ENCODE data around the gene ARX.

ARX gene

DNA sequence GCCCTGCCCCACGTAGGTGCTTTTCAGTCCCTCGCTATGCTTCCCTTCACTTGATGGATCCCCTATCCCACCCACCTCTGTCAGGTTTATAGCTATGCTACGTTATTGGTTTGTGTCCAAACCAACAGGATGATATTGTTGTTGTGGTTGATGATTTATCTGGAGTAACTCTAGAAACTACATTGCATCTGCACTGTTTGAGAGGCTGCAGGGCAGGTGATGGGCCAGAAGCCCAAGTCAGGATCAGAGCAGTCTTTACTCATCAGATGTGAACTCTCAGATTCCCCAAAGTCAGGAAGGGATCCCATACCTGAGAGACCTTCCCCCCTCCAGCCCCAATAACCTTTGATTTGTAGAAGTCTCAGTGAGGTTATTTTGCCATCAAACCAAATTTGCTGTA lies 34.7 kb downstream of the ARX start:
- H3K79me2 ChIP-seq (ENCODE audit: low read length) = no peaks in the 10 kb centered on the region
- no peaks in the 10 kb centered on the region for H3K36me3 ChIP-seq (replicated peaks; ENCODE audit: insufficient read depth, low read length)
- no peaks in the 10 kb centered on the region for H3K4me1 ChIP-seq (ENCODE audit: low read length)
- H3K27ac ChIP-seq (ENCODE audit: low read length) = no peak overlapping the region
- no peak overlapping the region for H3K9ac ChIP-seq (ENCODE audit: low read length)
- TF ChIP-seq CTCF (IDR thresholded peaks at IDR 0.05; ENCODE audit: low read length) (no peak), EZH2phosphoT487 (IDR thresholded peaks at IDR 0.05; ENCODE audit: low read length) (no peak), EZH2 (optimal IDR thresholded peaks at IDR 0.05; ENCODE audit: low read depth, low read length) (no peak)
- no peak overlapping the region for H3K4me3 ChIP-seq (ENCODE audit: low read length)
- no peak for DNase-seq
- no peaks in the 10 kb centered on the region for H3K9me3 ChIP-seq (replicated peaks; ENCODE audit: insufficient read depth, low read length)
- no peaks in the 10 kb centered on the region for H4K20me1 ChIP-seq (ENCODE audit: insufficient read depth, low read length)
- H3K4me2 ChIP-seq (ENCODE audit: low read depth, low read length) = no peak overlapping the region
- no peaks in the 10 kb centered on the region for H3K27me3 ChIP-seq (replicated peaks; ENCODE audit: insufficient read depth, low read length)
- no peaks in the 10 kb centered on the region for H3K9me2 ChIP-seq (replicated peaks; ENCODE audit: insufficient read depth, low read length)
- H2AFZ ChIP-seq (ENCODE audit: low read length) = no peak overlapping the region
- no peaks in the 10 kb centered on the region for H3F3A ChIP-seq (ENCODE audit: insufficient read depth, low read length)

DNA sequence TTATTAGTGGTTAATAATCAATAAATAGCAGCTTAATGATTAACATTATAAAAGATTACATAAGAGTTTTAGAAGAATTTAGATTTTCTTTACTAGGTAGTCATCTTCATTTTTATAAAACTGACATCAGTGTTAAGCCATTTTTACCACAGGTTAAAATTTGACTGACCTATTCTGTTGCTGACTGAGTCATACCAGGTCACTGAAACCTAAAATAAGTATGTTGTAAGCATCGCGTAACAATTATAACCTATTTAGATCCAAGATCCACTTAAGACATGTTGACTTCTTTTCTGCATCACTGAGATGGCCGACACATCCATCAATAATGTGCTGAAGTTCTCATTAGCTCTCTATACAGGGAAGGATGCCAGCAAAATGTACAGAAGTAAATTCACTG lies 36.7 kb downstream of the ARX start:
- Histone ChIP-seq H3K36me3 (replicated peaks; ENCODE audit: insufficient read depth, low read length) (no peaks in the 10 kb centered on the region), H3K4me1 (ENCODE audit: low read length) (no peaks in the 10 kb centered on the region), H2AFZ (ENCODE audit: low read length) (no peak overlapping the region), H3K9me2 (replicated peaks; ENCODE audit: insufficient read depth, low read length) (no peaks in the 10 kb centered on the region), H3K79me2 (ENCODE audit: low read length) (no peaks in the 10 kb centered on the region), H3F3A (ENCODE audit: insufficient read depth, low read length) (no peaks in the 10 kb centered on the region), H4K20me1 (ENCODE audit: insufficient read depth, low read length) (no peaks in the 10 kb centered on the region), H3K9me3 (replicated peaks; ENCODE audit: insufficient read depth, low read length) (no peaks in the 10 kb centered on the region), H3K4me2 (ENCODE audit: low read depth, low read length) (no peak overlapping the region), H3K27me3 (replicated peaks; ENCODE audit: insufficient read depth, low read length) (no peaks in the 10 kb centered on the region), H3K4me3 (ENCODE audit: low read length) (no peak overlapping the region), H3K27ac (ENCODE audit: low read length) (no peak overlapping the region), H3K9ac (ENCODE audit: low read length) (no peak overlapping the region)
- TF ChIP-seq EZH2phosphoT487 (IDR thresholded peaks at IDR 0.05; ENCODE audit: low read length) (no peak), CTCF (IDR thresholded peaks at IDR 0.05; ENCODE audit: low read length) (no peak), EZH2 (optimal IDR thresholded peaks at IDR 0.05; ENCODE audit: low read depth, low read length) (no peak)
- no peak for DNase-seq

DNA sequence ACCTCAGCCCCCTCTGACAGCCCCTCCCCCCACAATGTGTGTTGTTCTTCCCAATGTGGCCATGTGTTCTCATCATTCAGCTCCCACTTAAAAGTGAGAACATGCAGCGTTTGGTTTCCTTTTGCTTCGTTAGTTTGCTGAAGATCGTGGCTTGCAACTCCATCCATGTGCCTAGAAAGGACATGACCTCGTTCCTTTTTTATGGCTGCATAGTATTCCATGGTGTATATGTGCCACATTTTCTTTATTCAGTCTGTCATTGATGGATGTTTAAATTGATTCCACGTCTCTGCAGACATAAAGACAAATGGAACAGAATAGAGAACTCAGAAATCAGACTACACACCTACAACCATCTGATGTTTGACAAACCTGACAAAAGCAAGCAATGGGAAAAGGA lies 46.0 kb downstream of the ARX start:
- DNase-seq = no peak
- no peak for TF ChIP-seq EZH2 (optimal IDR thresholded peaks at IDR 0.05; ENCODE audit: low read depth, low read length)
- no peak for TF ChIP-seq CTCF (IDR thresholded peaks at IDR 0.05; ENCODE audit: low read length)
- TF ChIP-seq EZH2phosphoT487 (IDR thresholded peaks at IDR 0.05; ENCODE audit: low read length) = no peak
- H3K9me3 ChIP-seq (replicated peaks; ENCODE audit: insufficient read depth, low read length) = no peaks in the 10 kb centered on the region
- H3K4me2 ChIP-seq (ENCODE audit: low read depth, low read length) = no peak overlapping the region
- no peaks in the 10 kb centered on the region for H3K4me1 ChIP-seq (ENCODE audit: low read length)
- H3K9me2 ChIP-seq (replicated peaks; ENCODE audit: insufficient read depth, low read length) = no peaks in the 10 kb centered on the region
- no peaks in the 10 kb centered on the region for H3K36me3 ChIP-seq (replicated peaks; ENCODE audit: insufficient read depth, low read length)
- H3K27ac ChIP-seq (ENCODE audit: low read length) = no peak overlapping the region
- no peaks in the 10 kb centered on the region for H3F3A ChIP-seq (ENCODE audit: insufficient read depth, low read length)
- no peaks in the 10 kb centered on the region for H3K79me2 ChIP-seq (ENCODE audit: low read length)
- no peaks in the 10 kb centered on the region for H4K20me1 ChIP-seq (ENCODE audit: insufficient read depth, low read length)
- no peak overlapping the region for H2AFZ ChIP-seq (ENCODE audit: low read length)
- no peaks in the 10 kb centered on the region for H3K27me3 ChIP-seq (replicated peaks; ENCODE audit: insufficient read depth, low read length)
- no peak overlapping the region for H3K9ac ChIP-seq (ENCODE audit: low read length)
- no peak overlapping the region for H3K4me3 ChIP-seq (ENCODE audit: low read length)
